OCI-LY1 (cell line): ENCODE measurements around the gene LY86.

Experiments used
- EZH2 ChIP-seq: fragments of 200-600 bp; sonication (generic), shearing (Covaris generic); IDR thresholded peaks from 2 replicates; pipeline ENCODE4 v1.8.0; 2017; ENCODE audit warnings: borderline replicate concordance, mixed run types, mild to moderate bottlenecking, antibody characterized with exemption, low read length, moderate library complexity, mixed read lengths
- TF ChIP-seq, protein P1 (sequence below): fragments of 200-600 bp; sonication (generic), shearing (Covaris generic); IDR thresholded peaks from 2 replicates; pipeline ENCODE4 v1.5.1; 2017; ENCODE audit warnings: mild to moderate bottlenecking, antibody characterized with exemption, low read length, moderate library complexity, mixed read lengths

DNA sequence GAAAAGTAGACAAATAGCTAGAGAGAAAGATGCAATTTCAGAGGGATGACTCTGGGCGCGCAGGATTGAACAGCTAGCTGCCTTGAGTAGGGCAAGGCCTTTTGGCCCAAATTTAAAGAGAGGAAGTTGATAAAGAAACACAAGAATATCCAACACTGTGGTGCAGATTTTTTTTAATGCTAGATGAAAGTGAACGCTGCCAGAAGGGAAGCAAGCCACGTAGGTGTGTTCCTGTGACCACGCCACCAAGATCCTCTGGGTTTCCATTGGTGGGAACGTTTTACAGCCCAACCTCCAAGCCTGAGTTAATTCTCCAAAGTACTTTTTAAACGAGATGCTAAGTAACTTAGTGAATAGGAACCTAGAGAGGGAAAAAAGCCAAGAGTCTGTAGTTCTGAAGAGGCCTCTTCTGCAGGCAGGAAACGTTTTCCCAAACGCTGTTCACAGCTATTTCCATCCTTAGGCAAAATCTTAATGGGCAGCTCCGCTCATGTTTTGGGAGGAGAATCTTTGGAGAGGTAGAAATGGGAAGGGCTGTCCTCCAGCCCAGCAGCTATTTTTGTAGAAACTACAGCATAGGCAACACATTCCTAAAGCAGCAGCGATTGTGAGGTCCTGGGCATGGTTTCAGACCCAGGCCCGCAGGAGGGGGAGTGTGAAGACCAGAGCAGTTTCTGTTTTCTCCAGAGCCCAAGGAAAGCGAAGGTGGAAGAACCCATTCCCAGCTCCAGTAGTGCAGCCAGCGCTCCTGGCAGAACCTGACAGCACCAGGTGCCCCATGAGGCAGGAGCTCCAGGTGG is 8.2 kb downstream of the LY86 start:
- TF ChIP-seq, protein P1, sequence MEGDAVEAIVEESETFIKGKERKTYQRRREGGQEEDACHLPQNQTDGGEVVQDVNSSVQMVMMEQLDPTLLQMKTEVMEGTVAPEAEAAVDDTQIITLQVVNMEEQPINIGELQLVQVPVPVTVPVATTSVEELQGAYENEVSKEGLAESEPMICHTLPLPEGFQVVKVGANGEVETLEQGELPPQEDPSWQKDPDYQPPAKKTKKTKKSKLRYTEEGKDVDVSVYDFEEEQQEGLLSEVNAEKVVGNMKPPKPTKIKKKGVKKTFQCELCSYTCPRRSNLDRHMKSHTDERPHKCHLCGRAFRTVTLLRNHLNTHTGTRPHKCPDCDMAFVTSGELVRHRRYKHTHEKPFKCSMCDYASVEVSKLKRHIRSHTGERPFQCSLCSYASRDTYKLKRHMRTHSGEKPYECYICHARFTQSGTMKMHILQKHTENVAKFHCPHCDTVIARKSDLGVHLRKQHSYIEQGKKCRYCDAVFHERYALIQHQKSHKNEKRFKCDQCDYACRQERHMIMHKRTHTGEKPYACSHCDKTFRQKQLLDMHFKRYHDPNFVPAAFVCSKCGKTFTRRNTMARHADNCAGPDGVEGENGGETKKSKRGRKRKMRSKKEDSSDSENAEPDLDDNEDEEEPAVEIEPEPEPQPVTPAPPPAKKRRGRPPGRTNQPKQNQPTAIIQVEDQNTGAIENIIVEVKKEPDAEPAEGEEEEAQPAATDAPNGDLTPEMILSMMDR, result no peak
- no peak for TF ChIP-seq EZH2
